HG03575 (cell line): ENCODE measurements around the gene RNASE7.

Experiments
- ATAC-seq: cut with Tn5 transposase; IDR thresholded peaks from one replicate; pipeline ENCODE4 v1.9.1; 2021; ENCODE audit not compliant: unreplicated experiment, insufficient number of reproducible peaks, low FRiP score; ENCODE audit errors: extremely low read depth

RNASE7 gene

GRCh38 chr14:21075719-21076437 lies 33.7 kb downstream of the RNASE7 start:
- ATAC-seq, result no peak

GRCh38 chr14:21077672-21078071 lies 35.5 kb downstream of the RNASE7 start:
- no peak for ATAC-seq

- no peak for ATAC-seq
Measured at GRCh38 chr14:21078287-21078686, 36.1 kb downstream of the RNASE7 start.

GRCh38 chr14:21078726-21079125 lies 36.6 kb downstream of the RNASE7 start:
- ATAC-seq, result no peak

- ATAC-seq, result no peak
Measured at GRCh38 chr14:21081521-21082142, 39.5 kb downstream of the RNASE7 start.

GRCh38 chr14:21083565-21084325 lies 41.6 kb downstream of the RNASE7 start:
- ATAC-seq, result no peak

- ATAC-seq, result no peak
Measured at GRCh38 chr14:21084396-21084795, 42.2 kb downstream of the RNASE7 start.

GRCh38 chr14:21084998-21085853 lies 43.1 kb downstream of the RNASE7 start:
- no peak for ATAC-seq

- no peak for ATAC-seq
Measured at GRCh38 chr14:21086908-21087293, 44.7 kb downstream of the RNASE7 start.

- no peak for ATAC-seq
Measured at GRCh38 chr14:21087294-21088091, 45.3 kb downstream of the RNASE7 start.

- ATAC-seq, result no peak
Measured at GRCh38 chr14:21088687-21089086, 46.5 kb downstream of the RNASE7 start.

GRCh38 chr14:21089271-21089670 lies 47.1 kb downstream of the RNASE7 start:
- no peak for ATAC-seq

GRCh38 chr14:21089877-21090193 lies 47.7 kb downstream of the RNASE7 start:
- no peak for ATAC-seq

- ATAC-seq, result no peak
Measured at GRCh38 chr14:21090194-21090939, 48.2 kb downstream of the RNASE7 start.

GRCh38 chr14:21090940-21091663 lies 48.9 kb downstream of the RNASE7 start:
- no peak for ATAC-seq

- ATAC-seq, result no peak
Measured at GRCh38 chr14:21091821-21092272, 49.7 kb downstream of the RNASE7 start.

- no peak for ATAC-seq
Measured at GRCh38 chr14:21092273-21093011, 50.3 kb downstream of the RNASE7 start.
